ENCODE measurements around the gene PPM1H. TPM values are rescaled to one million over a fixed set of nuclear protein-coding genes. Genes with fewer than 3 reads are reported as not detected.

The PPM1H gene
- total RNA-seq, 1 experiment from 2014 or later = 12.0 TPM

DNA sequence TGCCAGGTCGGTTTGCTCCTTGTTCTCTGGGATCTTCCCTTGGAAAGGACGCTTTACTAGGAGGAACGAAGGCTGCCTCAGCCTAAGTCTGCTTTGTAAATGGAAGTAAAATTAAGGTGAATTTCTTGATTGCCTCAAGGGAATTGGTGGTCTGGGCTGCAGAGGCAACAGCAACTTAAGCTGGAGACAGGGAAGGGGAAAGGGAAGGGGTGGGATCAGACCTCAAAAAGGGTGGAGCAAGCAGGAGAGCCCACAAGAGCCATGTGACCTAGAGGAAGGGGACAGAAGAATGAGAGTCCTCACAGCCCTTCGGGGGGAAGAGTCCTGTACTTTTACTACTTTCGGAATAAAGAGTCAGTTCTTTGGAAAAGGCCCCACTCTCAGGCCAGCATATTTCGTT is 147.9 kb downstream of the PPM1H start:
- H3K9me3 ChIP-seq (ENCODE audit: low read length) = no peaks in the 10 kb centered on the region
- ATAC-seq (no peak), DNase-seq (no peak)
- CTCF ChIA-PET = no interaction called here
- peak overlapping the region; percentile 74; the same call in 1 of the 2 replicates for H3K9ac ChIP-seq (ENCODE audit: low read length)
- H3K9me2 ChIP-seq (replicated peaks; ENCODE audit: low read length) = no peaks in the 10 kb centered on the region
- no peaks in the 10 kb centered on the region for H3K36me3 ChIP-seq (ENCODE audit: low read depth, low read length)
- no peak overlapping the region for H2AFZ ChIP-seq (ENCODE audit: low read length)
- H3K79me2 ChIP-seq (ENCODE audit: low read length) = no peaks in the 10 kb centered on the region
- TSS peak; percentile 6 for BruUV-seq (replicated peaks)
- H3K27ac ChIP-seq (ENCODE audit: low read length) = peak overlapping the region; percentile 97
- TF ChIP-seq EZH2phosphoT487 (IDR thresholded peaks at IDR 0.05; ENCODE audit: borderline replicate concordance, low read length) = no peak
- TF ChIP-seq EZH2 (IDR thresholded peaks at IDR 0.05; ENCODE audit: low read length, unreplicated experiment) = no peak
- TF ChIP-seq, protein P1, sequence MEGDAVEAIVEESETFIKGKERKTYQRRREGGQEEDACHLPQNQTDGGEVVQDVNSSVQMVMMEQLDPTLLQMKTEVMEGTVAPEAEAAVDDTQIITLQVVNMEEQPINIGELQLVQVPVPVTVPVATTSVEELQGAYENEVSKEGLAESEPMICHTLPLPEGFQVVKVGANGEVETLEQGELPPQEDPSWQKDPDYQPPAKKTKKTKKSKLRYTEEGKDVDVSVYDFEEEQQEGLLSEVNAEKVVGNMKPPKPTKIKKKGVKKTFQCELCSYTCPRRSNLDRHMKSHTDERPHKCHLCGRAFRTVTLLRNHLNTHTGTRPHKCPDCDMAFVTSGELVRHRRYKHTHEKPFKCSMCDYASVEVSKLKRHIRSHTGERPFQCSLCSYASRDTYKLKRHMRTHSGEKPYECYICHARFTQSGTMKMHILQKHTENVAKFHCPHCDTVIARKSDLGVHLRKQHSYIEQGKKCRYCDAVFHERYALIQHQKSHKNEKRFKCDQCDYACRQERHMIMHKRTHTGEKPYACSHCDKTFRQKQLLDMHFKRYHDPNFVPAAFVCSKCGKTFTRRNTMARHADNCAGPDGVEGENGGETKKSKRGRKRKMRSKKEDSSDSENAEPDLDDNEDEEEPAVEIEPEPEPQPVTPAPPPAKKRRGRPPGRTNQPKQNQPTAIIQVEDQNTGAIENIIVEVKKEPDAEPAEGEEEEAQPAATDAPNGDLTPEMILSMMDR (conservative IDR thresholded peaks at IDR 0.05; ENCODE audit: low read depth, low read length) = no peak
- H3K4me2 ChIP-seq (ENCODE audit: low read length) = no peak overlapping the region; the same call in 1 of the 2 replicates
- no peak overlapping the region for H3K4me3 ChIP-seq (ENCODE audit: low read length)
- H4K20me1 ChIP-seq (ENCODE audit: low read length) = no peaks in the 10 kb centered on the region
- peaks cover 51% of the 10 kb centered on the region for H3K4me1 ChIP-seq (ENCODE audit: insufficient read depth, low read length)
- no peaks in the 10 kb centered on the region for H3F3A ChIP-seq (ENCODE audit: low read length, unreplicated experiment)
- intact Hi-C loops (cut with micrococcal nuclease) = loop anchor here (2.0 kb wide), 1 partner anchor 62 kb away; no protein-coding TSS in a partner anchor
- POLR2A ChIA-PET (ENCODE audit: unreplicated experiment) = no interaction called here
- no peaks in the 10 kb centered on the region for H3K27me3 ChIP-seq (ENCODE audit: low read length)

DNA sequence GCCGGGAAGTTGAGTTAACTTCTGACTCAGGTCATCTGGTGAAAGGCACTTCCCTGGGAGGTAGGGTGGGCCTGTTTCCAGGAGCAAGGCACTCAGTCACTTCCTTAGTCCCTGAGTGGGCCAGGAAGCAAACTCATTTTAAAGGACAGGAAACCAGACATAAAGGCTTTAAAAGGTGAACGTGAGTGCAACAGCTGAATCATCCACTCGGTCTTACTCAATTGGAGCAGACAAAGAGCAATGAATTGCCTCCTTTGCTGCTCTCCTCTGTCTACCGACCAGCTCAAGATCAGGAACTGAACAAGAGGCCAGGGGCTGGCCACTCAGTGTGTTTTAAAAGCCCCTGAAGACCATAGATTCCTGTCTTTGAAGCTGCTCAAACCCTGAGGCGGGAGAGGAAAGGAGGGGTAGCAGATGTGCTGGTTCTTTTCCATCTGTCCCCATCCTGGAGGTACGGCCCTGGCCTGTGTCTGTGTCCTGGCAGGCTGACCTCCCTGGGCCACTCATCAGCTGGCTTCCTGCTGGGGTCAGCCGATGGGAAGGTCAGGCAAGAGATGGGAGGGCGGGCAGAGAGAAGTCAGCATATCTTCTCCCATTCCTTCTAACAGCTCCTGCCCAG is 148.9 kb downstream of the PPM1H start:
- Histone ChIP-seq H3K9ac (ENCODE audit: low read length) (peak overlapping the region; percentile 74), H3K4me2 (ENCODE audit: low read length) (peak overlapping the region; percentile 57), H4K20me1 (ENCODE audit: low read length) (no peaks in the 10 kb centered on the region), H3K27ac (ENCODE audit: low read length) (peak overlapping the region; percentile 97), H3K9me3 (ENCODE audit: low read length) (no peaks in the 10 kb centered on the region), H3F3A (ENCODE audit: low read length, unreplicated experiment) (no peaks in the 10 kb centered on the region), H3K9me2 (replicated peaks; ENCODE audit: low read length) (no peaks in the 10 kb centered on the region), H3K36me3 (ENCODE audit: low read depth, low read length) (no peaks in the 10 kb centered on the region), H3K27me3 (ENCODE audit: low read length) (no peaks in the 10 kb centered on the region), H3K4me1 (ENCODE audit: insufficient read depth, low read length) (peaks cover 51% of the 10 kb centered on the region), H3K79me2 (ENCODE audit: low read length) (no peaks in the 10 kb centered on the region), H2AFZ (ENCODE audit: low read length) (peak overlapping the region; percentile 68), H3K4me3 (ENCODE audit: low read length) (no peak overlapping the region)
- TF ChIP-seq EZH2 (IDR thresholded peaks at IDR 0.05; ENCODE audit: low read length, unreplicated experiment) (no peak), EZH2phosphoT487 (IDR thresholded peaks at IDR 0.05; ENCODE audit: borderline replicate concordance, low read length) (no peak)
- TF ChIP-seq, protein P1 (conservative IDR thresholded peaks at IDR 0.05; ENCODE audit: low read depth, low read length) = no peak
- BruUV-seq (replicated peaks) = TSS peak; percentile 98
- POLR2A ChIA-PET (ENCODE audit: unreplicated experiment) = interaction anchor here (0.6 to 1.7 kb wide), 2 partner anchors 14 to 183 kb away, joined by 6 to 16 read pairs; no protein-coding TSS in a partner anchor
- ATAC-seq = peak; percentile 90
- peak; percentile 98 for DNase-seq
- CTCF ChIA-PET = interaction anchor here (0.6 to 0.7 kb wide), 2 partner anchors 14 to 180 kb away, joined by 3 to 5 read pairs; no protein-coding TSS in a partner anchor
- intact Hi-C loops (cut with micrococcal nuclease) = loop anchor here (2.0 kb wide), 4 partner anchors 35 to 181 kb away; no protein-coding TSS in a partner anchor

DNA sequence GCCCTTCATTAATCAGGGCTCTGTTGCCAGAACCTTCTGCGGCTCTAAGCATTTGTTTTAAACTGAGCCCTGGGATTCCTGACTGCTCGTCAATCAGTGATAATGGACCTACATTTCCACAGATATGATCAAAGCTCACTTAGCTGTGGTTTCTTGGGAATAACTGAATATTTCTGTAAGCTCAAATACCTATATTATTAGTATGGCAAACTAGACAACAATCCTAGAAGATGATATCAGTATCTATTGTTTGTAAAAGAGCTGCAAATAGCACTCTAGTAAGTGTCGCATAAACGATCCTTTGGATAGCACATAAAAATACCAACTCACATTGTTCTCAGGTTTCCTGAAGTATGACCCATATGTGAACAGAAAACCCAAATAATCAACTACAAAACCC is 150.4 kb downstream of the PPM1H start:
- POLR2A ChIA-PET (ENCODE audit: unreplicated experiment) = interaction anchor here (1.7 kb wide), 1 partner anchor 181 kb away, joined by 16 read pairs; no protein-coding TSS in a partner anchor
- no peaks in the 10 kb centered on the region for H3F3A ChIP-seq (ENCODE audit: low read length, unreplicated experiment)
- CTCF ChIA-PET = interaction anchor here (1.4 kb wide), 1 partner anchor 10 kb away, joined by 12 read pairs; no protein-coding TSS in a partner anchor

More for the DNA sequence above, 150.4 kb downstream of the PPM1H start:
- Histone ChIP-seq H3K4me1 (ENCODE audit: insufficient read depth, low read length) (peaks cover 51% of the 10 kb centered on the region), H3K79me2 (ENCODE audit: low read length) (no peaks in the 10 kb centered on the region), H2AFZ (ENCODE audit: low read length) (peak overlapping the region; percentile 14; the same call in 1 of the 2 replicates), H3K36me3 (ENCODE audit: low read depth, low read length) (no peaks in the 10 kb centered on the region), H4K20me1 (ENCODE audit: low read length) (no peaks in the 10 kb centered on the region), H3K27me3 (ENCODE audit: low read length) (no peaks in the 10 kb centered on the region), H3K9me2 (replicated peaks; ENCODE audit: low read length) (no peaks in the 10 kb centered on the region), H3K4me3 (ENCODE audit: low read length) (no peak overlapping the region), H3K9ac (ENCODE audit: low read length) (peak overlapping the region; percentile 68), H3K27ac (ENCODE audit: low read length) (peak overlapping the region; percentile 97), H3K9me3 (ENCODE audit: low read length) (no peaks in the 10 kb centered on the region), H3K4me2 (ENCODE audit: low read length) (peak overlapping the region; percentile 57)
- no TSS peak for BruUV-seq (replicated peaks)
- TF ChIP-seq EZH2phosphoT487 (IDR thresholded peaks at IDR 0.05; ENCODE audit: borderline replicate concordance, low read length) (no peak), EZH2 (IDR thresholded peaks at IDR 0.05; ENCODE audit: low read length, unreplicated experiment) (no peak)
- TF ChIP-seq, protein P1 (conservative IDR thresholded peaks at IDR 0.05; ENCODE audit: low read depth, low read length) = no peak
- DNase-seq (peak; percentile 69), ATAC-seq (no peak)
- intact Hi-C loops (cut with micrococcal nuclease) = loop anchor here (2.0 kb wide), 3 partner anchors 34 to 180 kb away; no protein-coding TSS in a partner anchor
